ENCODE measurements around the gene FNTB. TPM values are rescaled to one million over a fixed set of nuclear protein-coding genes. Genes with fewer than 3 reads are reported as not detected.

The FNTB gene
- total RNA-seq, 2 donors from 2014 or later: 23.5 to 46.2 TPM

DNA sequence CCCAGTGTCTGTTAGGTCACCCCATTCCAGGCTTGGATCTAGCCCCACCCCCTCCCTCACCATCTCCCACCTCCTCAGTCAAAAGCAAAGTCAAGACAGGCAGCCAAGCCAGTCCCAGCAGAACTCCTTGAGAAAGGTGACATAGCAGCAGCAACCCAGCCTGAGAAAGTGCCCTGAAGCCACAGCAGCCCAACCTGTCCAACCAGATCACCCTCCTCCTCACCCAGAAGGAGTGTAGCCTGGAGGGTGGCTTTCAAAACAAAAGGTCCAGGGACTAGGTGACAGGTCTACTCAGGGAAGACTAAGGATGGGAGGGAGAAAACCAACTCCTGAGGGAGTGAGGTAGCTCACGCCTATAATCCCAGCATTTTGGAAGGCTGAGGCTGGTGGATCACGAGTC lies 19.7 kb upstream of the FNTB start:
- WGBS: 68% methylated on average over 2 of the region's 2 CpGs
- Histone ChIP-seq H3K27me3 (replicated peaks; ENCODE audit: insufficient read depth) (no peaks in the 10 kb centered on the region), H3K9me3 (no peaks in the 10 kb centered on the region), H3K4me1 (replicated peaks) (peaks cover 7% of the 10 kb centered on the region), H3K27ac (no peak overlapping the region), H3K4me3 (no peak overlapping the region), H3K36me3 (no peaks in the 10 kb centered on the region)
- DNase-seq (ENCODE audit: low spot score): peak; percentile 80
- TF ChIP-seq POLR2A (IDR thresholded peaks at IDR 0.05) (no peak), POLR2AphosphoS5 (IDR thresholded peaks at IDR 0.05) (peak; percentile 69)
- intact Hi-C loops (cut with DNase I): no loop called here

GRCh38 chr14:64968167-64968566 lies 18.5 kb upstream of the FNTB start:
- no peaks in the 10 kb centered on the region for H3K36me3 ChIP-seq
- TF ChIP-seq POLR2AphosphoS5 (IDR thresholded peaks at IDR 0.05) (no peak), CTCF (IDR thresholded peaks at IDR 0.05) (no peak), POLR2A (IDR thresholded peaks at IDR 0.05) (no peak)
- no peak overlapping the region for H3K27ac ChIP-seq
- DNase-seq (ENCODE audit: low spot score): no peak
- H3K9me3 ChIP-seq: no peaks in the 10 kb centered on the region
- intact Hi-C loops (cut with DNase I): no loop called here
- no peaks in the 10 kb centered on the region for H3K27me3 ChIP-seq (replicated peaks; ENCODE audit: insufficient read depth)
- no peak overlapping the region for H3K4me3 ChIP-seq
- 93% methylated on average over 7 of the region's 7 CpGs for WGBS
- peaks cover 7% of the 10 kb centered on the region for H3K4me1 ChIP-seq (replicated peaks)

DNA sequence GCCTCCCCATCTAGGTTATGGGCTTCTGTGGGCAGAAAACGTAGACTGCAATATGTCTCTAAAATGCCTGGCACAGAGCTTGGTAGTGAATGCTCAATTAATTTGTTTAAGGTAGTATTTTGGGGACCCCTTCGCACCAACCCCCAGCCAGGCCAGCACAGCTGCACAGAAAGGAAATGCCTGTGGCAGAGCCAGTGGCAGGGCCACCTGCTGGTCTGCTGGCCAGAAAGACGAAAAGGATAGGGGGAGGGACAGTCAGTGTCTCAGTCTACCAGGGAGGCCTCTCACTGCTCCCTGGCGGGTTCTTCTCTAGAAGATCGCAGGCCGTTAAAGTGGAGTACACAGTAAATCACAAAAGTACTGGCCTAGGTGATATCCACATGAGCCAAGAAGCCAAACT lies 18.0 kb upstream of the FNTB start:
- Histone ChIP-seq H3K27ac (no peak overlapping the region), H3K36me3 (no peaks in the 10 kb centered on the region), H3K4me1 (replicated peaks) (peaks cover 7% of the 10 kb centered on the region), H3K9me3 (no peaks in the 10 kb centered on the region), H3K4me3 (no peak overlapping the region), H3K27me3 (replicated peaks; ENCODE audit: insufficient read depth) (no peaks in the 10 kb centered on the region)
- TF ChIP-seq CTCF (IDR thresholded peaks at IDR 0.05) (no peak), POLR2A (IDR thresholded peaks at IDR 0.05) (no peak), POLR2AphosphoS5 (IDR thresholded peaks at IDR 0.05) (no peak)
- no peak for DNase-seq (ENCODE audit: low spot score)
- 76% methylated on average over 6 of the region's 6 CpGs for WGBS
- intact Hi-C loops (cut with DNase I): no loop called here

DNA sequence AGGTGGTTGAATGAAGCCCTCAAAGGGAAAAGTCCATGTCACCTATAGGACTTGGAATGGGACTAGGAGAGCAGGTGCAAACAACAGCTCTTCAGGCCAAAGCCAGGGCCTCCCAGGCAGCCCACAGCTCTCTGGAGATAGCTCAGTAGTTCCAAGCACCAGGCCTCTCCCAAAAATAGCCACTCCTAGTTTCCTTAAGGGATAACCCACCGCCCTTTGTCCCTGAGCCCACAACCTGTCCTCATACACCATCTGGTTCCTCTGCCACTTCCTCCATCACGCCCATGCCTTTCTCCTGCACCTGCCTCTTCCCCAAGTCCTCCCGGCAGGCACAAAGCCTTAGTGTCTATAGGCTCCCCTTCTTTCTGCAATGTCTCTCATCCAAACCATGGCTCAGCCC lies 16.7 kb upstream of the FNTB start:
- DNase-seq (ENCODE audit: low spot score): no peak
- Histone ChIP-seq H3K36me3 (no peaks in the 10 kb centered on the region), H3K27ac (no peak overlapping the region), H3K4me3 (no peak overlapping the region), H3K4me1 (replicated peaks) (peaks cover 7% of the 10 kb centered on the region), H3K9me3 (no peaks in the 10 kb centered on the region), H3K27me3 (replicated peaks; ENCODE audit: insufficient read depth) (no peaks in the 10 kb centered on the region)
- TF ChIP-seq CTCF (IDR thresholded peaks at IDR 0.05) (no peak), POLR2AphosphoS5 (IDR thresholded peaks at IDR 0.05) (no peak), POLR2A (IDR thresholded peaks at IDR 0.05) (no peak)
- intact Hi-C loops (cut with DNase I): no loop called here
- WGBS: 91% methylated on average over 3 of the region's 3 CpGs

GRCh38 chr14:64970776-64971477 lies 15.8 kb upstream of the FNTB start:
- intact Hi-C loops (cut with DNase I): no loop called here
- Histone ChIP-seq H3K36me3 (no peaks in the 10 kb centered on the region), H3K4me1 (replicated peaks) (peaks cover 7% of the 10 kb centered on the region), H3K27me3 (replicated peaks; ENCODE audit: insufficient read depth) (no peaks in the 10 kb centered on the region), H3K4me3 (peak overlapping the region; percentile 64 to 70), H3K27ac (no peak overlapping the region), H3K9me3 (no peaks in the 10 kb centered on the region)
- DNase-seq (ENCODE audit: low spot score): no peak
- WGBS: 45% methylated on average over 8 of the region's 8 CpGs
- TF ChIP-seq POLR2A (IDR thresholded peaks at IDR 0.05): no peak
- TF ChIP-seq CTCF (IDR thresholded peaks at IDR 0.05): no peak
- no peak for TF ChIP-seq POLR2AphosphoS5 (IDR thresholded peaks at IDR 0.05)
